Smooth muscle cell of the brain vasculature (primary cell): ENCODE results near the gene LHX2.

Experiments used
- DNase-seq: peaks from one replicate; pipeline ENCODE4 v3.0.0-alpha.2; 2012; ENCODE audit warnings: low read depth, low spot score

The LHX2 gene

DNA sequence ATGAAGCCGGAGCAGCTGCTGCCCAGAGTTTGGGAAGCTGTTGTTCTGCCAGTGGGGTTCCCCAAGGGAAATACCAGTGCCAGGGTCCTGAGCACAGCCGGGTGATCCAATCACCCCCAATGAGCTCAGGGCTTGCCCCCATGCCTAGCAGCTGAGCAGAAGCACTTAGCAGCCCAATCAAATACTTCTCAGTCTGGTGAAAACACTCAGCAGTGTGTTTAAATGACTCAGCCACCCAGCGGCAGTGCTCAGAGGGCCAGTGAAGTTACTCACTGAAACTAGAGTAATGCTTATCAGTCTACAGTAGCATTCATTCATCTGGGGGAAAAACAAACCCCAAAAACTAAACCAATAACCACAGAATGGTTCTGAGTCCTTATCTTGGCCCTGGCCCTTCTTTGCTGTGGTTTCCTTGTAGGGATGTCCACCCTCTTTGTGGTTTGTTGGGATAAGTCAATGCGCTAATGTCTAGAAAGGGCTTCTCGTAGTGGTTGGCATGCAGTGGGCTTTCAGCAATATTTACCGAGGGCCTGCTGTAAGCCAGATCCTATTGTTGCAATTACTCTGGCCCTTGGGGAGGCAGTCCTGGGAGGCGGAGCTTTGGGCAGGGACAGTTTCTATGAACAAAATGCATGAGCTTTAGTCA is 43.1 kb downstream of the LHX2 start:
- no peak for DNase-seq

DNA sequence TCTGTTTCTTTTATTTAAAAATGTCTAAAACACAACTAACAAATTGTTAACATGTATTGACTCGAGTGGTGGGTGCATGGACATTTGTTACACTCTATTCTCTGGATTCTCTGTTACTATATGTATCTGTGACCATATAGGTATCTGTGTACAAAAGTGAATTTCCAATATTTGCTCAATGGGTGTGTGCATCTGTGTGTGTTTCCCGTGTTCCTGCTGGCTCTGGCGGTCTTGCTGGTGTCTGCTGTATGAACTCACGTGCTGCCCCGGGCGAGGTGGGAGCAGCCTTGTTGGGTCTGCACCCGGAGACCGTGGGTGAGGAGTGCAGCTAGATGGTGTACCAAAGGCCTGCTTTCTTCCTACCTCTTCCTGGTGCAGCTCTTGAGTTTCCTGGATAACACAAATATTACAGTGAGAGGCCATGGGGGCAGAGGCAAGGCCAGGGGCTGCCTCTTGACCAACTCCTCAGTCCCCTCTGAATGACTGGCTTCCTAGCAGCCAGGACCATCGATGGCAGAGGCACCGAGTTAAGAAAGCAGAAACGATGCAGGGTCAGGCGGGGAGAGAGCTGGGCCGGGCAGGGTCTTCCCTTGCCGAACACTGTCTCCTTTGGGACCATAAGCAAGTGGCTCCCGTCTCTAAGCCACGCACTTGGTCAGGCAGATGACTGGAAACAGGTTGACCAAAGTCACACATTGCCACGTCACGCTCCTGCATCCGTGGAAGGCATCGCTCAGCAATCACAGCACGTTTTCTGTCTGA is 49.5 kb downstream of the LHX2 start:
- no peak for DNase-seq

DNA sequence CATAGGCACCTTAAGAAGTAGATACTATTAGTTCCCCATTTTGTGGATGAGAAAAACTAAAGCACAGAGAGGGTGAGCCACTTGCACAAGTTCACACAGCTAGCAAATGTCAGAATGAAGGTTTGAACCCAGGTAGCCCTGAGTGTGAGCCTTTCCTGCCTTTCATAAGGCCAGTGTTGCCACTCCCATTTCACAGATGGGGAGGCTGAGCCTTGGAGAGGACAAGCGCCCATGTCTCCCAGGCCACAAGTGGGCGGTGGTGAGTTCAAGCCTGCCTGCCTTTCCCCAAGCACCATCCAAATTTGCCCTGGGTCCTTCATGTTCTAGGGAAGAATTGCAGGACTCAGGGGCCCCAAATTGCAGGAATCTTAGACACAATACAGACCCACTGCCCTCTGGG is 50.6 kb downstream of the LHX2 start:
- no peak for DNase-seq

DNA sequence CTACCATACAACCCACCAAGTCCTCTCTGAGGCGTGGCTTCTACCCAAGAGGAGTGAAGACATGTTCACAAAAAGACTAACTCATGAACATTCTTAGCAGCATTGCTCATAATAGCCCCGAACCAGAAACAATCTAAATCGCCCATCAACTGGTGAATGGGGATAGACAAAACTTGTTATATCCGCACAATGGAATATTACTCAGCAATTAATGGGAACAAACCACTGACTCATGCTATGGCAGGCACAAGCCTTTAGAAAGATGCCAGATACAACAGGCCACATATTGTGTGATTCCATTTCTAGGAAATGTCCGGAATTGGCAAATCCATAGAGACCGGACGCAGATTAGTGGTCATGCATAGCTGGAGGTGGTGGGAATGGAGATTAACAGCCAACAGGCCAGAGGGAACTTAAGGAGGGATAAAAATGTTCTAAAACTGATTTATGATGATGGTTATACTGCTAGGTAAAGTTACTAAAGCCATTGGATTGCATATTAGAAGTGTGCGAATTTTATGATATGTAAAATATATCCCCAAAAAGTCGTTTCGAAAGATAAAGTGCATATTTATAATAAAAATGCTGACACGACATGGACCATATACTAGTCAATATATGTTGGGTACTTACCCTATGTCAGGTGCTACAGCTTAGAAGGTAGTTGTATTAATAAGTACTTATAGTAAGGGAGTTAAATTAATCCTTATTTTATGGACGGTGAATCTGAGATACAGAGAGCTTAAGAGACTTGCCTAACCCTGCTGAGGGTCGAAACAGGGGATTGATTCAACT is 55.4 kb downstream of the LHX2 start:
- no peak for DNase-seq

DNA sequence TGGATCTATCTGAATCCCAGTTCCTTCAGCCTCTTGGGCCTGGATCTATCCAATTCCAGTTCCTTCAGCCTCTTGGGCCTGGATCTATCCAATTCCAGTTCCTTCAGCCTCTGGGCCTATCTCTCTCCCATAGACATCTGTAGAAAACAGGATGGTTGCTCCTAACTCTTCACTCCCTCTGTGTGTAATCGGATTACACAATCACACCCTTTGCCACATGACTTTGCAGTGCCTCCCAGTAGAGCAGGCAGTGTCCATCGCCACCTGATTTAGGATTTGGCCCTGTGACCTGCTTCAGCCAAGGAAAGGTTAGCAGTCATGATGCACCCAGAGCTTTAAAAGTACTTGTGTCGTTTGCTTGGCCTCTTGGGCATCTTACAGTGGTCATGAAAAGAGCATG is 56.7 kb downstream of the LHX2 start:
- no peak for DNase-seq

DNA sequence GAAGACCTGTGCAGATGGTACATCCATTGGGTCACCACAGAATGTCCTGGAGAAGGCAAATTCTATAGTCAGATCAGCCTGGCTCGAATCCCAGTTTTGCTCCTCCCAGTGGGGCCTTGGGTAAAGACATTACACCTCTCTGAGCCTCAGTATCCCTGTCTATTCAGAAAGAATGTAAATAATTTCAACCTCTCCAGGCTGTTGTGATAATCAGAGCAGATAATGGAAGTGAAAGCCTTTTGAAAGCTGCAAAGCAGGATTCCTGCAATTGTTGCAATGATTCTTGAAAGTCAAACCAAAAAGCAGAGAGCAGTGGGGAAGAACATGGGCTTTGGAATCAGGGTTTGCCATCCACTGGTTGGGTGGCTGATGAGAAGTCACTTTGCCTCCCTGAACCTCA is 63.2 kb downstream of the LHX2 start:
- no peak for DNase-seq

DNA sequence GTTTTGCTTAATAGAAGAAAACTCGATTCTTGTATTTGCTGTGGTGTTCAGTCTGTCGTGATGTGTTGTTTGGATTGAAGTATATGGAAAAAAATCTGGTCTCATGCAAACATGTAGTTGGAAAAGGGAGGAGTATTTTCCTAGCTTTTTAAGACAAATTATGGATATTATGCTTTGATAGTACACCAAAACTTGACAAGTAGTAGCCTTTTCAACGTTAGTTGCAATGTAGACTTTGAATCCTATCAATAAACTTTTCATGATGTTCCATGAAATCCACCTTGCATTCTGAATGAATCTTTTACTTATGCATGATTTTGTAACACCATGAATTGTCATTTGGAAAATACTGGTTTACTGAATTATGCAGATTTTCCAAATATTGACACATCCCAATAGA is 64.2 kb downstream of the LHX2 start:
- DNase-seq, result no peak

DNA sequence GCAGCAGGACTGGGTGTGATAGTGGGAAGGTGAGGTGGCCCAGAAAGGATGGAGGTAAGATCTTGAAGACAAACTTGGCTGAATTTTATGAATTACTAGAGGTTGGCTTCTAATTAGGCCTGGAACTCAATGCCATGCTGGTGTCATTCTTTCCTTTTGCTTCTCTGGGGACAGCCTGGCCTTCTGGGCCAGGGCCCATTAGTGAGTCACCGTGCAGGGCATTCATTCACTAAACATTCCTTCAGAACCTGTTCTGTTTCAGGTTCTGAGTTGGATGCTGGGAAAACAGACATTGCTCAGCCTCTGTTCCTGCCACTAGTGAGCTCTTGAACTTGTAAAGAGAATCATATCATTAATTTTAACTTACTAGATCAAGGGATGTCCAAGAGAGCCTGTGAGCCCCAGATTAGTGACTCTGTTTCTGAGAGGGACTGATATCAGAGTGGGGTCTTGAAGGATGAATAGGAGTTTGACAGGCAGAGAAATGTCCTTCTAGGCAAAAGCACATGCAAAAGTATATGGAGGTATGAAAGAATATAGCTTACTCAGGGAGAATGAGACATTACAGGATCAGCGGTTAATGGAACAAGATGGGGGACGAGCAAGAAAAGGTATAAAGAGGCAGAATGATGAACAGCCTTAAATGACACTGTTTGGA is 66.5 kb downstream of the LHX2 start:
- no peak for DNase-seq

DNA sequence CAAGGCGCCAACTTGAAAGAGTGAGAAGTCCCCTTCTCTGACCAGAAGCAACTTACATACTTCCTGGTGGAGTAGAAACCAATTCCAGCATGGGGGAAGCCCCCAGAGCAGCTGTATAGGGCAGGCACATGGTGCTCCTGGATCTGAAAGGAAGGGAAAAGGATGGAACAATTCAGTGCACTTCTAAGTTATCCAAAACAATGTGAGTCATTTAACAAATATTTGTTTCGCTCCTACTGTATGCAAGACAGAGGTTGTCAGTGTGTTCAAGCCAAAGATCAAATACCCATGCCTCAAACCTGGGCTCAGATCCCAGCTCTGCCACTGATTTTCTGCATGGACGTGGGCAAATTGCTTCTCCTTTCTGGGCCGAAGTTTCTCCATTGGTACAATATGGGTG is 67.1 kb downstream of the LHX2 start:
- DNase-seq, result no peak

DNA sequence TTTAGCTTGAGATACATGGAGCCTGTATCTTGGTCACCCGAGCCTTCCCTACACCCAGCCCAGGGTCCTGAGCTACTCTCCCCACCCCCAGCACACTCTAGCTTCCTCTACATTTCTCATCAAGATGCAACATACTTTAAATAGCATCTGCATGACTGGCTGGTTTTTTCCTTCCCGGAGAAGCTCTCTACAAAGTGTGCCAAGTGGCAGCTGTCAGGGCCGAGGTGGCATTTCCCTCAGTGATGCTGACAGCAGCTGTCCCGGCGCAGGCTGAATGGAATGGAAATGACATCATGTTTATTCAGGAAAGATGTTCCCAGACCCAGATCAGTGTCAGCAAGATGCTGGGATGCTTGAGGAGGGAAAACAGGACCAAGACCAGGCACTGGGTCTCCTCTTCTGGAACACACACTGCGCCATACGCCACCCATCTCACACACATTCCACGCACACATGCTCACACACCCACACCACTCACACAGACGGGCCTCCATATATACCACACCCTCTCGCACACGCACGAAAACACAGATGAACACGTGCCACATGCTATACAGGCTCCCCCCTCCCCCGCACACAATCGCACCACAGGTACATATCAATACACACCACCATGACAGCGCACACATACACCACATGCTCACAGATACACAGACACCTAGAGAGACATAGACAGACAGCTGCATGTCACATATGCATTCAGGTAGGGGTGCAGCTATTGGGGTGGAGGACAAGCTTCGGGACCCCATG is 67.8 kb downstream of the LHX2 start:
- DNase-seq, result no peak

DNA sequence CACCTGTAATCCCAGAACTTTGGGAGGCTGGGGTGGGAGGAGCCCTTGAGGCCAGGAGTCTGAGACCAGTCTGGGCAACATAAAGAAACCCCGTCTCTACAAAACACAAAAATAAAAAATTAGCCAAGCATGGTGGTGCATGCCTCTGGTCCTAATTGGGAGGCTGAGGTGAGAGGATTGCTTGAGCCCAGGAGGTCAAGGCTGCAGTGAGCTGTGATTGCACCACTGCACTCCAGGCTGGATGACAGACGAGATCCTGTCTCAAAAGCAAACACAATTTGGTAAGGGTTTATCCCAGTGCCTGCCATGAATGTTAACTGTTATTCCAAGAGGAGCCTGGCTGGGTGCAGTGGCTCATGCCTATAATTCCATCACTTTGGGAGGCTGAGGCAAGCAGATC is 71.1 kb downstream of the LHX2 start:
- DNase-seq, result no peak
